Ascending aorta (tissue), 2 donors: ENCODE data around the gene EIF2D. TPM values are rescaled to one million over a fixed set of nuclear protein-coding genes. Genes with fewer than 3 reads are reported as not detected.

Experiments used
- DNase-seq, 2 donors: peaks; one replicate each; pipeline ENCODE4 v3.0.0-alpha.2; 2019; ENCODE audit warnings: low spot score in 2 of 2
- H3K27ac ChIP-seq, 2 donors: fragments of 200-600 bp; sonication (generic); one replicate each; pipeline ENCODE4 v1.5.1; 2016 to 2017; ENCODE audit warnings: mild to moderate bottlenecking in 1 of 2
- H3K27me3 ChIP-seq: fragments of 200-600 bp; sonication (generic); one replicate; pipeline ENCODE4 v1.5.1; 2017
- H3K36me3 ChIP-seq, 2 donors: fragments of 200-600 bp; sonication (generic); one replicate each; pipeline ENCODE4 v1.5.1; 2016
- H3K4me1 ChIP-seq, 2 donors: fragments of 200-600 bp; sonication (generic); one replicate each; pipeline ENCODE4 v1.5.1; 2016 to 2017; ENCODE audit warnings: mild to moderate bottlenecking in 1 of 2
- H3K4me3 ChIP-seq, 2 donors: fragments of 200-600 bp; sonication (generic); one replicate each; pipeline ENCODE4 v1.5.1; 2016 to 2017; ENCODE audit warnings: mild to moderate bottlenecking in 1 of 2
- H3K9me3 ChIP-seq, 2 donors: fragments of 200-600 bp; sonication (generic); one replicate each; pipeline ENCODE4 v1.5.1; 2016
- intact Hi-C: fragments of 100-400 bp; cut with DNase I; formaldehyde crosslinking; loops from one replicate; pipeline ENCODE4 v1.15.1; 2023
- total RNA-seq: library from RNA; depleted of rRNA; stranded (reverse); fragments of >200 nt; gene quantifications from one replicate; pipeline ENCODE4 v1.1.0, GENCODE V29; 2016
- TF ChIP-seq, protein P1 (sequence below), 3 experiments: fragments of 200-600 bp in 2 of 3; fragments of 450-650 bp in 1 of 3; sonication (generic) in 2 of 3; IDR thresholded peaks; one replicate each; pipeline ENCODE4 v1.5.1; 2016 to 2019; ENCODE audit warnings: antibody characterized with exemption in 3 of 3, mild to moderate bottlenecking in 1 of 3, moderate library complexity in 1 of 3

EIF2D gene
- 40.2 TPM for total RNA-seq

DNA sequence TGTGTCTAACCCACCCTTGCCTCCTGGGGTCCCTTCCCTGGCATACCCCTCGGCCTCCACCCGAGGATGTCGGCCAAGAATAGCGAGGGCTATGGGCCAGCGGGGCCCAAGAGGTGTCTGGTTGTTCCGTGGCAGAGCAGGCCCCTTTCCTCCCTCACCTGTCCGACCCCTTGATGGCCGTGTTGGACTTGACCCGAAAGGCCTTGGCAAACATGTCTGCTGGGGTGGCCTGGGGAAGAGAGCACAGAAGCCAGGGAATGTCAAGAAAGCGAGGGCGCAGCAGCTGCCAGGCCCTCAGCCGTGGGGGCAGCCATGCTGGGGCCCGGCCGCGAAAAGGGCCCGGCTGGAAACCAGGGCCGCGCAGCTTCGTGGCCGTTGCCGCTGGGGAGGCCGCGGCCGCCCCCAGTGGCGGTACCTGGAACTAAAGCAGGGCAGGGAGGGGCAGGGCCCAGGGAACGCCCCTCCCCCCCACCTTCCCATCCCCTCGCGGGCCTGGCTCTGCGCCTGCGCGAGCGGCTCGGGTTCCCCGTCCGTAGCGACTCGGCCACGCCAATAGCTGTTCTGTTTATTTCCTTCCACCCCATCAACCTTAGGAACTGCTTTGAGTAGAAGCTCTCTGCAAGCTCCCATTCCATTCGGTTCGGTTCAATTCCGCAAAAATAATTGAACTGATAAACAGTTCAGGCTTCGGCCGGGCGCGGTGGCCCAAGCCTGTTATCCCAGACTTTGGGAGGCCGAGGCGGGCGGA, at the start of gene EIF2D:
Gene EIF2D, minus strand, starts transcription at position 337 of the 748 bp plus-strand sequence. Its CDS starts 123 bp downstream, at position 214.
- Histone ChIP-seq H3K27ac (peak within 1 kb of the TSS; percentile 84 to 85), H3K36me3 (peaks cover 9 to 20% of the 10 kb centered on the region in 2 donors), H3K27me3 (no peaks in the 10 kb centered on the region), H3K4me1 (peaks cover 3 to 11% of the 10 kb centered on the region in 2 donors), H3K4me3 (peak within 1 kb of the TSS; percentile 64 to 84), H3K9me3 (no peaks in the 10 kb centered on the region)
- TF ChIP-seq, protein P1, sequence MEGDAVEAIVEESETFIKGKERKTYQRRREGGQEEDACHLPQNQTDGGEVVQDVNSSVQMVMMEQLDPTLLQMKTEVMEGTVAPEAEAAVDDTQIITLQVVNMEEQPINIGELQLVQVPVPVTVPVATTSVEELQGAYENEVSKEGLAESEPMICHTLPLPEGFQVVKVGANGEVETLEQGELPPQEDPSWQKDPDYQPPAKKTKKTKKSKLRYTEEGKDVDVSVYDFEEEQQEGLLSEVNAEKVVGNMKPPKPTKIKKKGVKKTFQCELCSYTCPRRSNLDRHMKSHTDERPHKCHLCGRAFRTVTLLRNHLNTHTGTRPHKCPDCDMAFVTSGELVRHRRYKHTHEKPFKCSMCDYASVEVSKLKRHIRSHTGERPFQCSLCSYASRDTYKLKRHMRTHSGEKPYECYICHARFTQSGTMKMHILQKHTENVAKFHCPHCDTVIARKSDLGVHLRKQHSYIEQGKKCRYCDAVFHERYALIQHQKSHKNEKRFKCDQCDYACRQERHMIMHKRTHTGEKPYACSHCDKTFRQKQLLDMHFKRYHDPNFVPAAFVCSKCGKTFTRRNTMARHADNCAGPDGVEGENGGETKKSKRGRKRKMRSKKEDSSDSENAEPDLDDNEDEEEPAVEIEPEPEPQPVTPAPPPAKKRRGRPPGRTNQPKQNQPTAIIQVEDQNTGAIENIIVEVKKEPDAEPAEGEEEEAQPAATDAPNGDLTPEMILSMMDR (IDR thresholded peaks at IDR 0.05), result peak; percentile 98 to 99 (median 99)
- DNase-seq, result peak; percentile 67 to 96
- intact Hi-C loops, result loop anchor here (1.0 to 5.0 kb wide), 4 partner anchors 23 to 441 kb away; partner anchors contain the start of genes DYRK3, MAPKAPK2 and PFKFB2

- intact Hi-C loops, result loop anchor here (5.0 kb wide), 1 partner anchor 251 kb away; no protein-coding TSS in a partner anchor
- no peak for DNase-seq
Observed at GRCh38 chr1:206661161-206661820, 49.0 kb upstream of the EIF2D start.

DNA sequence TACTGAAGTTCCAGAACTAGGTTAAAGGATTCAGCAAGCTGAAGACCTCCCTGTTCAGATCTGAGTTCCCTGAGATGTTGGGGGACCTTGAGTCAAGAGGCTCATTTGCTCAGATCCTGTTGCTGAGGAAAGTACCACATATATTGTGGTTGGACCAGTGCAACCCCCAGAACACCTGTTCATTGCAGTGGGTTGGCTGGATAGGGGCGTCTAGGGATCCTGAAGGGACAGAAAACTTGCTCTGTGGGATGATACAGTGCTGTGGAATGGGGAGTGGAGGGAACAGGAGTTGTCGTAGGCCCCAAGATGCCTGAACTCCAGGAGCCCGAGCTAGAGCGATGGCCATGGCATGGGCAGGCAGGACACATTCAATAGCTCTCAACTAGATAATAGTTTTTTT, 47.9 kb upstream of the EIF2D start:
- no peaks in the 10 kb centered on the region for H3K9me3 ChIP-seq
- no peak overlapping the region for H3K4me3 ChIP-seq
- no peaks in the 10 kb centered on the region for H3K27me3 ChIP-seq
- no peak overlapping the region for H3K27ac ChIP-seq
- intact Hi-C loops, result loop anchor here (5.0 kb wide), 1 partner anchor 252 kb away; no protein-coding TSS in a partner anchor
- no peak for DNase-seq
- peaks cover 0 to 7% of the 10 kb centered on the region in 2 donors for H3K4me1 ChIP-seq
- H3K36me3 ChIP-seq, result no peaks in the 10 kb centered on the region
- TF ChIP-seq, protein P1 (IDR thresholded peaks at IDR 0.05), result no peak

More at GRCh38 chr1:206661161-206661820, 49.0 kb upstream of the EIF2D start:
- no peak overlapping the region for H3K4me3 ChIP-seq
- H3K4me1 ChIP-seq, result peaks cover 0 to 7% of the 10 kb centered on the region in 2 donors
- TF ChIP-seq, protein P1 (IDR thresholded peaks at IDR 0.05), result no peak
- H3K27me3 ChIP-seq, result no peaks in the 10 kb centered on the region
- H3K9me3 ChIP-seq, result no peaks in the 10 kb centered on the region
- H3K27ac ChIP-seq, result no peak overlapping the region
- no peaks in the 10 kb centered on the region for H3K36me3 ChIP-seq

GRCh38 chr1:206658981-206659273, 46.7 kb upstream of the EIF2D start:
- Histone ChIP-seq H3K36me3 (no peaks in the 10 kb centered on the region), H3K9me3 (no peaks in the 10 kb centered on the region), H3K4me3 (no peak overlapping the region), H3K27me3 (no peaks in the 10 kb centered on the region), H3K27ac (no peak overlapping the region), H3K4me1 (peaks cover 0 to 2% of the 10 kb centered on the region in 2 donors)
- TF ChIP-seq, protein P1 (IDR thresholded peaks at IDR 0.05), result no peak
- intact Hi-C loops, result loop anchor here (5.0 kb wide), 1 partner anchor 148 kb away; no protein-coding TSS in a partner anchor
- no peak for DNase-seq

DNA sequence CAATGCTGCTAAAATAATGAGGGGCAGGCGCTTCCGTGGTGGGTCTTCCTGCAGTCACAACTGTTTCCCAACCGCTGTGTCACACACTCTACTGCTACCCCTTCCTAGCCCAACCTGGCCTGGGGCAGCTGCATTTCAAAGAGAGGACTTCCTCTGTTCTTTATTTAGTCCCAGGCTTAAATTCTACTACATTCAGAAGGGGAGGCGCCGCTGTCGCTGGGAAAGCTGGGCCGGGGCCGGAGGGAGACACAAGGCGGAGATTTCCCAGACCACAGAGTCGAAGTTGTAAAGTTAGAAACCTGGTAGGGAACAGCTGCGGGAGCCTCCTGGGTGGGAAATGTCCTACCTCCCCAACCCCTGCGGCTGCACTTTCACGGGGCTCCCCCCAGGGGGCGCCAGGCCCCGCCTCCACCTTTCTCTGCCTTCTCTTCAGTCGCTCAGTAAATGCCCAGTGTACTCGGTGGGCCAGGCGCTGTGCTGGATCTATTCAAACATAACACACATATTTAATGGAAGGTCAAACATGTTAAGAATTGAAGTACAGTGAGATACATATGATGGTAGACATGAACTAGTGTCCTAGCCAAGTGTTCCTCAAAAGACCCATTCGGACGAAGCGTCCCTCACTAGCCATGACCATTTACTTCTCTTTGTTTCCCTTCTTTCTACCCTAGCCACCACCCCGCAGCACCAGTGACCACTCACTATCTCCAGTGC, 46.2 kb upstream of the EIF2D start:
- Histone ChIP-seq H3K9me3 (no peaks in the 10 kb centered on the region), H3K4me3 (no peak overlapping the region), H3K4me1 (no peaks in the 10 kb centered on the region), H3K27me3 (no peaks in the 10 kb centered on the region), H3K27ac (no peak overlapping the region), H3K36me3 (no peaks in the 10 kb centered on the region)
- intact Hi-C loops, result loop anchor here (5.0 kb wide), 1 partner anchor 149 kb away; no protein-coding TSS in a partner anchor
- TF ChIP-seq, protein P1 (IDR thresholded peaks at IDR 0.05), result peak; percentile 34 to 69 (median 65)
- DNase-seq, result peak in 1 of 2 donors; percentile 70
